Activated CD4-positive, alpha-beta T cell treated with anti-CD3 and anti-CD28 coated beads for 48 hours (primary cell): ENCODE measurements around the gene ZNF775.

Source experiments
- DNase-seq: peaks from one replicate; pipeline ENCODE4 v3.0.0-alpha.2; 2020

The ZNF775 gene

DNA sequence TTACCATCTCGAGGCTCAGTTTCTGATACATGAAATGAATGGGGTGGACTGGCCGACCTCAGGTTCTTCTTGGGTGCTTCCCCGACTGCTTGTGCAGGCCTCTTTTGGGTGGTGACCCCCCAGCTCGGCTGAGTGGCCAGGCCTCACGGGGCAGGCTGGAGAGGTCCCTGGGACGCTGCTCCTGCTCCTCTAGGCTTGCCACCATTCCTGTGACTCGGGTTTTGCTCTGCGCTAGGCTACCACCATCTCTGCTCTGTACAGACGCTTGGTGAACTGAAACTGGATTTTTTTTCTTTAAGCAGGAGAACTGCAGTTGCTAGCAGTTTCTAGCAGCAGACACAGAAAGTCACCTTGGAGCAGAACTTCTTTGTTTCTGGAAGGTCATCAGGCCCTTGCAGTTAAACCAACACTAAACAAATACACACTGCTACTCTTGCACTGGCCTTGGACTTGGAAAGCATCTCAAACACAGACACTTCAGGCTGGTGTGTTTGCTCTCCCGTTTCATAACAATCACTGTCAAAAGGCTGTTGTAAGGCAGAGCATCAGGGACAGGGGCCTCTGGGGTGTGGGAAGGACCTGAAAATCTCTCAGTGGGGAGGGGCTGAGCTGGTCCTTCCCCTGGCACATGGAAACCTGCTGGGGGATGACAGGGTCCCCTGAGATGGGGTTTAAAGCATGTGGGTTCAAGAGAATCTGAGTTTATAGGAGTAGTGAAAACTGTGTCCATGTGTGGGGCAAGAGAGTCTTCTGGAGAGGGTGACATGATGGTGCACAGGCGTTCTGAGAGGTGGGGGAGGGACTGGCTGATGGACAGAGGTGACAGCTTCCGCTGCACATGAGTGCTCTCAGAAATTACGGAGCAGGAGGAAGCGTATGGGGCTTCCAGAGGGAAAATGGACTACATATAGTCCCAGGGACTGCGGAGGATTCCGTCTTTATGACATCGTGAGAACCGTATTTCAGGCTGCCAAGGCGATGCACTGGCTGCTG is 36.3 kb downstream of the ZNF775 start:
- no peak for DNase-seq

DNA sequence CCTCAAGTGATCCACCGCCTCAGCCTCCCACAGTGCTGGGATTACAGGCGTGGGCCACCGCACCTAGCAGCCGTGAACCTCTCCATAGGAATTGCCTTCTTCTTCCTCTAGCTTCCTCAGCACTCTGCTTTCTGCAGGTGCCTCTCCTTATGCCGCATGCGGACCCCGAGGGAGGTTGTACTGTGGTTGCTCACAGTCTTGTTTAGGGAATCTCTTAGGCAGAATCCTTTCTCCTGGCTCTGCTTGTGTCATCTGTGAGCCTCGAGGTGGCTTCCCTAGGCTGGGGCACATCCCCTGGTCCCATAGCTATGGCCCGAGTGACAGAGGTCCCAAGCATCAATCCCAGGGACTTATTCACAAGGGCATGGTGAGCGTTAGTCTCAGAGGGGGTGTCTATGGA is 38.1 kb downstream of the ZNF775 start:
- no peak for DNase-seq

DNA sequence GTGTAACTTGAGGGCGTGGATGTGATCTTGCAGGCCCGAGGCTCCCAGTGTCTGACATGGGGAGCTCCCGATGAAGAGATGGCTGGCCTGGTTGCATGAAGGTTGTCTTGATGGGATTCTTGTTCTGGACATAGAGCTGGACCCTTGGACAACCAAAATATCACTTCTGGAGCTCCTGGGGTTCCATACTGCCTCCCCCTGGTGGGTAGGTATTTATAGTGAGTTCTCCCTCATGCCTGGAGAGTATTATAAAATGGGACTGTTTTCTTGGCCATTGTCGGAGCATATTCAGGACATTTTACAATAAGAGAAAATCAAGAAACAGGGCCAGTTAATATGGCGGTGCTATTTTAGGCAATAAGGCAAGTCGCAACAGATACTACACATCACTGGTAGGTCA is 38.7 kb downstream of the ZNF775 start:
- no peak for DNase-seq

DNA sequence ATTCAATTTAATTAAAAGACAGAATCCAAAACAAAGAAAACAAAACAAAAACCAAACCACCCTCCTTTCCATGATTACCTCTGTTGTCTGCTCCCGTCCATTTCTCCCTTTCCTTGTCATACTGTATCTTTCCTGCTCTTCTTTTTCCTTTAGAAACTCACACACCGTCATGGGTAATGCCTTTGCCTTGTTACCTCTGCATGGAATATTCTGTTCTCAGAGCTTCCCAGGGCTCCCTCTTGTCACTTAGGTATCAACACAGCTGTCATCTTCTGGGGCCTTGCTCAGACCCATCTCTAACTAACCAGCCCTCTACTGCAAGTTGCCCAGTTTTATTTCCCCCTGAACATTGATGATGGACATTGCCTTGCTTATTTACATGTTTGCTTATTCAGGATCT is 41.1 kb downstream of the ZNF775 start:
- no peak for DNase-seq

DNA sequence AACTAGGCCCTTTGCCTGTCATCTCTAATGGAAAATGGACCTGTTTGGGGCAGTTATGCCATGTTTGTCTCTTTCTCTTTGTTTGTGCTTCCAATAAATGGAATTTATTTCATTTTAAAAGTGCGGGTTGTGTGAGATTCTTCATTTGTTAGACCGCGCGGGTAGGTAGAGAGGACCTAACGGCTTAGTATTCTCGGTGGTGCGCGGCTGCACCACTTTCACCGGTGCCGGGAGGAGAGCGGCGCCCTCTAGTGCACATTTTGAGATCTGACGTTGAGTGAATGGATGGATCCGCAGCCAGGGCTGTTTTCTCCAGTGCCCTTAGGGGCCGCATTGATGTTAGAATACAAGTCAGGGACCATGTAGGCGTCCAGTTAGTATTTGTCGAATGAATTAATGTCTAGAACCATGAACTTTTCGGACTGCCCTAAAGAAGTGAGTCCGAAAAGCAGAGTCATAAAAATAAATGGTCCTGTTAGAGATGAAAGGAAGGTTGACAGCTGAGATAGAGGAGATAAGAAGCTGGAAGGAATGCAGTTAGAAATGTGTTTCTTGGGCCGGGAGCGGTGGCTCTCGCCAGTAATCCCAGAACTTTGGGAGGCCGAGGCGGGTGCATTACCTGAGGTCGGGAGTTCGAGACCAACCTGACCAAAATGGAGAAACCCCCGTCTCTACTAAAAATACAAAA is 42.0 kb downstream of the ZNF775 start:
- peak; percentile 90 for DNase-seq

DNA sequence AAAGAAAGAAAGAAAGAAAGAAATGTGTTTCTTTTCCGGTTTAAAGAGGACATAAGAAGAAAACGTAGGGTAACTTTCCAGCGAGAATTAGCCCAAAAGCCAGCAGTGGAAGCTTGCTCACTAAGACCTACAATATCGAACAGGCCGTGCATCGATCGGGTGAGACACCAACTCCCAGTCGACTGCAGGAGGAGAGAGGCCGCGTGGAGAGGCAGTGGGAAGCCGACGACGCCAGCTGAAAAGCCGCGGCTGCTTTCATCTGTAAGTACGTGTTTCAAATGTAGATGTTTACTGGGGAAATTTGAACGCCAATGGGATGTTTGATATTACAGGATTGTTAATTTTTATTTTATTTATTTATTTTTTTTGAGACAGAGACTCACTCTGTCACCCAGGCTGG is 42.7 kb downstream of the ZNF775 start:
- no peak for DNase-seq

DNA sequence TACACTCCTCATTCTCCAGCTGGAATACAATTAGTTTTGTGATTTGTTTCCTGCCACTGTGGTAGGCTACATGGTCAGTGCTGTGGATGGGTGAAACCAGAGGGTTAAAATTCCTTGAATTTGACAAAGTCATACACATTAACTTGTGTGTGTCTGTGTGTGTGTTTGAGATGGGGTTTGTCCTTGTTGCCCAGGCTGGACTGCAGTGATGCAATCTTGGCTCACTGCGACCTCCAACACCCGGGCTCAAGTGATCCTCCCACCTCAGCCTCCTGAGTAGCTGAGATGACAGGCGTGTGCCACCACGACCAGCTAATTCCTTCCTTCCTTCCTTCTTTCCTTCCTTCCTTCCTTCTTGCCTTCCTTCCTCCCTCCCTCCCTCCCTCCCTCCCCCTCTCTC is 46.5 kb downstream of the ZNF775 start:
- no peak for DNase-seq

DNA sequence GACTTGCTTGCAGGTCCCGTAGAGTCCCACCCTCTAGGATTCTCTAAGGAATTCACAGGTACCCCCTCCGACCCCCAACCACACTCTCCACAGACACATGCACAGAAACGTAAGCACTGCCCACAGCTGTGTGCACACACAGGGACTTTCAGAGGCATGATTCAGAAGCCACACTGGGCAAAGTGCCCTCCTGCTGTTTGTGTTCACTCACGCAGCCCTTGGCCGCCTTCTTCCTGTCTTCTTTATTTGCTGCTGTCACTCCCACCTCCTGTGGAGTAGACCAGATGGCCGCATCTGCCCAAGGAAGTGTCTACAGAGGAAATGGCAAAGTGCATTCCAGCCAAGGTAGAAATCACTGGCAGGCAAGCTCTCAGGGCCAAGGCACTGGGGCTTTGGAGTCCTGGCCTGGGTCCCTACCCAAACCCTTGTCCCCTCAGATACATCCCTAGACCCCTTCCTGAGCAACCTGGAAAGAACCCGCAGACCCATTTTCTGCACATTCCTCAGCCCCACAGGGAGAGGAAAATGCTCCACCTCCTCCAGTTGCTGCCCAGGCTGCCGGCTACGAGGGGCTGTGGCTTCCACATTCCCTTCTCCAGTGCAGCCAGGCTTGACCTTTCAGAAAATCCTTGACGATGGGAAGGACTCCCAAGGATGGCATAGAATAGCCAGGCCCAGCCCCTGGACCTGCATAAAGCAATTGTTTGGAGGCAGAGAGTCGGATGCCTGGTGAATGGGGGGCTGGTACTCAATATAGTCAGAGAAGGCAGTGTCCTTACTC is 49.7 kb downstream of the ZNF775 start:
- DNase-seq: peak; percentile 22

DNA sequence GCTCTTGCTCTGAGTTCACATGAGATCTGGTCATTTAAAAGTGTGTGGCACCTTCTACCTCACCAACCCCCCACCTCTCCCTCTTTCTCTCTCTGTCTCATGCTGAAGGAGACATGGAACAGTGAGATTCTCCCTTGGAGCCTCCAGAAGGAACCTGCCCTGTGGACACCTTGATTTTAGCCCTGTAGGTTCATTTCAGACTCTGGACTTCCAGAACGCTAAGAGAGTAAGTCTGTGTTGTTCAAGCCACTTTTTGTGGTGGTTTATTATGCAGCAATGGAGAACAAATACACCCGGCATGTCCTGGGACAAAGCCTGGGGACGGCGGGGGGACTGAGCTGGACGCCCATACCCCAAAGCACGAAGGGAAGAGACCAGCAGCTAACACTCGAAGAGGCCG is 50.6 kb downstream of the ZNF775 start:
- DNase-seq: no peak

DNA sequence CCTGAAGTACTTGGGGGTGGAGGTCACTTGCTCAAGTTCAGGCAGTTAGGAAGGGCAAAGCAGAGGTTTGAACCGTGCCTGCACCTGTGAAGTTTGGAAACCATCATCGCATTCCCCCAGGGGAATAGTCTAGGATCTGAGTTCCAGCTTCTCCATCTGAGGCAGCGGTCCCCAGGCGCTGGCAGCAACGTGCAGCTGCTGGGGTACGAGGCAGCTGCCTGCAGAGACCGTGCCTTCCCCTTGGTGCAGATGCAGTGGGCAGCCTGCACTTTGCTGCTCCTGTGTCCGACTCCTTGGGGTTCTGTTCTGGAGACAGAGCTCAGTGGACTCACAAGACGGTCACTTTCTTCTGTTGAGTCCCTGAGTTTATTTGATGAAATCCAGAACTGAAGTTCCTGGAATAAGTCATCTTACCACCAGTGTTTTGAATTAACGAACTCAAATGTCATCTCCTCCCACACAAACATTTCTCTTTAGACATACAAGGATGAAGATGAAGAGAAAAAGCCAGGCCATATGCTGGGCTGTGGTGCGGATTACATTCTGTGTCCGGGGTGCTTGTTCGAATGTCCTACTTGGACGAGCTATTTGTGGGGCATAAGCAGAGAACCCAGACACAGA is 51.4 kb downstream of the ZNF775 start:
- DNase-seq: no peak

DNA sequence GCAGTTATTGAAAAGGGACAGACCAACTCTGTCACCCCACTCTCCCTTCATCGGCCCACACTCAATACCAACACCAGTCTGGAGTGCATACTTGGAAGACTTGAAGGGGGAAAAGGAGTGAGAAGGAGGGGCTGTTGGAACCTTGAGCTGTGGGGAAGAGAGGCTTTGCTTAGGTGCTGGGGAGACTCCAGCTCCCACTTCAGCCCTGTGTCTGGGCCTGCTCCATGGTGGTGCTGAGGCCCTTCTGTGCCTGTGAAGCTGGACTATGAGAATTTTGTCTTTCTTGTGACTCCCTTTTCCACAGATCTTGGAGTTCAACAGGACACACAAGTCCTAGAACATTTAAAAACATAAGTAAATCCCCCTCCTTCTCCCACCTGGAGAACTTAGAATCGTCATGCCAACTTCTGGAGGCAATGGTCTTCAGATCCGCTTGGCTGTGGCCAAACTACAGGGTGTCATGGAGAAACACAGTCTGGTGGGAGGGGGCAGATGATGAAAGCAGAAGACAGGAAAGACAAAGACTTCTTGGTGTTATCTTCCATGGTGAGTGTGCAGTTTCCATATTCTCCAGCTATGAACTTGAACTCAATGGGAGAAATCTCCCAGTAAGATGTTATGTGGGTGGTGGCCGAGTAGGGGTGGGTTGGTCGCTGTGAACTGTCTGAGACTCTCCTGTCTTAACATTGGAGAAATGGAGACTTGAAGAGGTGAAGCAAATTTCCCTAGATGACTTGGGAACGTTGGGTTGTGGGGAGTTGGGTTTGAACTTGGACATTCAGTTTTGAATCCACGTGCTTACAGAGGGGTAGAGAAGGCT is 52.9 kb downstream of the ZNF775 start:
- no peak for DNase-seq

DNA sequence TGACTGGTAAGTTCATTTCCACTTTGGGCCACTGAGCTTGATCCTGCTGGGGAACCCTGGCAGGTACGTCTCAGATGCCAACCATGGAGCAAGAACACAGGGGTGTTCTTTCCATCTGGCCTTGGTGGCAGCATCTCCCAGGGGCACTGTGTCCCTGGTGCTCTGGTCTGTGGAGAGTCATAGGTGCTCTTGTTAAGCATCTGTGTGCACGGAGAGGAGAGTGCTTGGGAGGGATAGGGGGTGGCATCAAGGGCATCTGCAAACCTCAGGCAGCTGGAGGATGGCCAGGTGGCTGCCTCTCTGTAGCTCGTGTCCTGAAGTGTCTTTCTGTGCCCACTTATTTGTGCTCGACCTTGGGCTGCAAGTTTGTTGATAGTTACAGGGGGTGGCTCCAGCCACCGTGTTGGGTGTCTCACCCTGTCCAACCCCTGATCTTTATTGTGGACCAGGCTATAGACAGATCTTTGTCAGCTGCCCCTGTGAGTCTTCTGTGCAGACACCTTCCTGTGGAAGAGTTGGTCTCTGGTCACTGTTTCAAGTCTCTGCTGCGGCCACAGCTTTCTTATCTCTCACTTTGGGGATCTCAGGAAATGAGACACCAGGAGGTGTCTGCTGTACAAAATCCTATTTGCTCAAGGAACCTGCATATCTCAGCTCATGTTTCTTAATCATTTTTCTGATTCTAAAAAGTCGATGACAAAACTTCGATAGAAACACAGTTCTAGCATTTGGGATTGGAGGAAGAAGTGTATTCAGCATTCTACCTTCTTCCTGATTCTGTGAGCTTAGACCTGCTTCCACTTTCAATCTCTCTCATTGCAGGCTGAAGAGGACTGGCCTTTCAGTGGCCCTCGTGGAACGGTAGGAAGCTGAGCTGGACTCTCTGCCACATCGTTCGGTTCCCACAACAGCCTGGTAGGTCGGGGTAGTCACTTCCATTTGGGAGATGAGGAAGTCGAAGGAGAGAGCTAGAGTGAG is 54.1 kb downstream of the ZNF775 start:
- DNase-seq: no peak

DNA sequence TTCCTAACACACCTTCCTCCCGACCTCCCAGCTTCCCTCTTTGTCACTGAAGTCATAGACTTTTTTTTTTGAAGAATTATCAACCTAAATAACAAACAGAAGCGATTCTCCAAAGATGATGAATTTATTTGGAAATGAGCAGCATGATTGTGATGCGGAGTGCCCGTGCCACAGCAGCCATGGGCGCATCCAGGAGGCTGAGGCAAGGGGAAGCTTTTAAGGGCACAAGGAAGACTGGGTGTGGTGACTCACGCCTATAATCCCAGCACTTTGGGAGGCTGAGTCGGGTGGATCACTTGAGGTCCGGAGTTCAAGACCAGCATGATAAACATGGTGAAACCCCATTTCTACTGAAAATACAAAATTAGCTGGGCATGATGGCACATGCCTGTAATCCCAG is 55.1 kb downstream of the ZNF775 start:
- DNase-seq: no peak

DNA sequence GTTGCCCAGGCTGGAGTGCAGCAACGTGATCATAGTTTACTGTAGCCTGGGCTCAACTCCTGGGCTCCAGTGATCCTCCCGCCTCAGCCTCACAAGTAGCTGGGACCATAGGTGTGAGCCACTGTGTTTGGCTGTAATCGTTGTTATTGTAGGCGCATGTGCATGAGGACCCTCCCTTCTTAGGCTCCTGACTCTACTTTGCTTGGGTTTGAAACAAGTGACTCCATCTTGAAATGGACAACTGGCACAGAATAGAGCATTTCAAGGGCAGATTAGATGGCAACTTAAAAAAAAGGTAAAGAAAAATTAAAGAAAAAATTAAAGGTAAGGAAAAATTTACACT is 55.9 kb downstream of the ZNF775 start:
- no peak for DNase-seq

DNA sequence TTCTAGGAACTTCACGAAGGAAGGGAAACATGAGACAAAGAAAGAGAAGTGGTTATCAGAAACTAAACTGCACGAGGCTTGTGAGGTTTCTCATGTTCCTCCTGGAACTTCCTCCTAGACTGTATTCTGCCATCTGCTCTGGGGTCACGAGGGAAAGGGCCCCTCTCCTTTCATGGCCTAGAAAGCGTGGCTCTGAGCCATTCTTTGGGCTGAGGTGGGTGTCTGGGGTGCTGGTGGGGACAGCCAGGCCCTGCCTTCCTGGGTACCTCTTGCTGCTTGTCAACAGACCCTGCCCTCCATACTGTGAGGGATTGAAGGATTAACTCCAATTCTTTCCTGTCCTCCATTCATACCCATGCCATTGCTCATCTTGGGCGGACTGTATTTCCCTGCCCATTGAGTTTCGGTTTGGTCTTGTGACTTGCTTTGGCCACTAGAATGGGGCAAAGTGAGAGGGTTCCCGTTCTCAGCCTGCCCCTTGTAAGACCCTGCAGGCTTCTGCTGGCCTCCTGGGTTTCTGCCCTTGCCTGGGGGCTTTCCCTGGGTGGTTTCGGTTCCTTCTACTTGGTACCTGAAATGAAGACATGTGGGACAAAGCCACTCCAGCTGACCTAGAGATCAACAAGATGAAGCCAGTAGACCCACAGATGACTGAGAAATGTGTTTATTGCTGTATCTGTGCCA is 56.4 kb downstream of the ZNF775 start:
- DNase-seq: no peak

DNA sequence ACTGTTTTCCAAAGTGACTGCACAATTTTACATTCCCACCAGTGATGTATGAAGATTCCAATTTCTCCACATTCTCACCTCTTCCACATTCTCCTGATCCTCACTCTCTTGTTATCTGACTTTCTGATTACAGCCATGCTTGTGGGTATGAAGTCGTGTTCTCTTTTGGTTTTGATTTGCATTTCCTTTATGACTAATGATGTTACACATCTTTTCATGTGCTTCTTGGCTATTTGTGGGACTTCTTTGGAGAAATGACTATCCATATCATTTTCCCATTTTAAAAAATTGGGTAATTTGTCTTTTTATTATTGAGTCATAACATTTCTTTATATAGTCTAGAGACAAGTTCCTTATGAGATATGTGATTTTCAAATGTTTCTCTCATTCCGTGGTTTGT is 60.8 kb downstream of the ZNF775 start:
- no peak for DNase-seq

DNA sequence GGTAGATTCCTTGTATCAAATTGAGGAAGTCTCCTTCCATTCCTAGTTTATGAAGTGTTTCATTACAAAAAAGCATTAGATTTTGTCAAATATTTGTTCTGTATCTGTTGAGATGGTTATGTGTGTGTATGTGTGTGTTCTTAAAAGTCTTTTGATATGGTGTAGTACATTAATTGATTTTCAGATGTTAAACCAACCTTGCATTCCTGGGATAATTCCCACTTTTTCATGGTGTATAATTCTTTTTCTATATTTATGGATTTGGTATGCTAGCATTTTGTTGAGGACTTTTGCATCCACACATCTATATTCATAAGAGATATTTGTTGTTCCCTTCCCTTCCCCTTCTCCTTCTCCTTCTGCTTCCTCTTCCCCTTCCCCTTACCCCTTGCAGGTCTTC is 62.4 kb downstream of the ZNF775 start:
- DNase-seq: no peak

DNA sequence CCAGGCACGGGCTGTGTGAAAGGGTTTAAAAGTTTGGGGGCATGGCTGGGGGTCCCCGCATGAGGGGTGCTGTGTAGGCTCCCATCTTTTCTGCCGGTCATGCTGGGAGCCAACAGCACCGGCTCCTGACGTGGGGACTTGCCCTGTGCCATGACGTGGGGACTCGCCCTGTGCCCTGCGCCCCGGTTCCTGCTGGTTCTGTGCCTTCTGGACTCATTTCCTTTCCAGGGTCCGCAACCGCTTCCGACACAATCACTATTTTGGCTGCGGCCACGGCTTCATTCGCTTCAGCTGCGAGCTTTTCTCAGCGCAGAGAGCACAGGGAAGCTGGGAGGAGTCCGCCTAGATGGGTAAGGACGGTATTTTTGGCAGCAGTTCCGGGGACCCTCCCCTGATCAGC is 63.7 kb downstream of the ZNF775 start:
- DNase-seq: no peak

DNA sequence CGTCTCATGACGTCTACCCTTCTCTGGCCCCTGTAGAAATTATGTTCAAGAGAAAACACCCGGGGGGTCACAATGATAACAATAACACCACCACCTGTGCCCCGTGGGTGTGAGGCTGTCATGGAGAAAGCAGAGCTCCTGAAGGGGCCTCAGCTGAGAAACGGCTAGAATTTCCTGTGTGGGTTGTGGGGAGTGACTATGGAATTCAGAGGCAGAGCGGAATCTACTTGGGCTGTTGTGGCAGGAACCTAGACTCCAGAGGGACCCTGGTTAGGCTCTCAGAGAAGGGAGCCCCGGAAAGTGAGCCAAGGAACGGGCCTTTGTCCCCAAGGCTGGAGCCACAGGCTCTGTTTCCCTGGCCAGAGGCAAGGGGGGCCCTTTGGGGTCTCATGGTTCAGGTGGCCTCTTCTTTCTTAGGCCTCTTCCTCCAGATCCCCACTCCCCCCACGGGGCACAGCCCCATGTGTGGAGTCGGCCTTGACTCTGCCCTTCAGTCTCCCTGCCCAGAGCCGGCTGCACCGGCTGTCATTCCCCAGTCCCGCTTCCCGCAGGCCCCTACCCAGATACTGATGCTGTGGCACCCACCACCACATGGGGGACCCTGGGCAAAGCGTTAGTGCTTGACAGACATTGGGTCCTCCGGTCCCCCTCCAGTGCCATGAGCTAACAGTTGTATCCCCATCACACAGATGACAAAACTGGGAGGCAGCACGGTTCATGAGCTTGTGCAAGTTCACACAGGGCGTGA is 64.8 kb downstream of the ZNF775 start:
- DNase-seq: no peak
